Astrocyte (in vitro differentiated cells and primary cell): Measurements from ENCODE around the gene KATNB1. TPM values are rescaled to one million over a fixed set of nuclear protein-coding genes. Genes with fewer than 3 reads are reported as not detected.
"Not testable (repeated sequence)": the region's sequence is repeated elsewhere in the genome, so short reads cannot be mapped to it uniquely, and the experiment has no call there.

Source experiments
- DNase-seq: peaks from one replicate; pipeline ENCODE4 v3.0.0-alpha.2; 2010; ENCODE audit warnings: low read depth
- FAIRE-seq: peaks from 2 replicates; lab custom pipeline; 2011; peaks lifted over from hg19 to GRCh38; lab: Jason Lieb, UNC
- H2AFZ ChIP-seq: 2 replicates; pipeline ENCODE4 v1.6.0; 2012; ENCODE audit warnings: low read depth, low read length, inconsistent platforms
- H3K27ac ChIP-seq: 2 replicates; pipeline ENCODE4 v1.5.1; 2011; ENCODE audit warnings: low read depth, low read length, inconsistent platforms
- H3K27me3 ChIP-seq: 2 replicates; pipeline ENCODE4 v1.6.0; 2011; ENCODE audit warnings: low read length, inconsistent platforms; ENCODE audit not compliant: insufficient read depth
- H3K36me3 ChIP-seq: 2 replicates; pipeline ENCODE4 v1.5.1; 2011; ENCODE audit warnings: low read length, inconsistent platforms; ENCODE audit not compliant: insufficient read depth
- H3K4me1 ChIP-seq: 2 replicates; pipeline ENCODE4 v1.5.1; 2011; ENCODE audit warnings: low read length, inconsistent platforms; ENCODE audit not compliant: insufficient read depth
- H3K4me2 ChIP-seq: 2 replicates; pipeline ENCODE4 v1.6.0; 2012; ENCODE audit warnings: low read length, inconsistent platforms
- H3K4me3 ChIP-seq: 2 replicates; pipeline ENCODE4 v1.5.1; 2011; ENCODE audit warnings: low read depth, mild to moderate bottlenecking, low read length, inconsistent platforms; ENCODE audit not compliant: insufficient read depth
- H3K79me2 ChIP-seq: 2 replicates; pipeline ENCODE4 v1.6.0; 2012; ENCODE audit warnings: mild to moderate bottlenecking, low read length, inconsistent platforms; ENCODE audit not compliant: insufficient read depth
- H3K9ac ChIP-seq: 2 replicates; pipeline ENCODE4 v1.6.0; 2012; ENCODE audit warnings: mild to moderate bottlenecking, low read length, inconsistent platforms
- H3K9me3 ChIP-seq: 2 replicates; pipeline ENCODE4 v1.5.1; 2012; ENCODE audit warnings: low read depth, mild to moderate bottlenecking, low read length, inconsistent platforms; ENCODE audit not compliant: insufficient read depth
- H4K20me1 ChIP-seq: 2 replicates; pipeline ENCODE4 v1.6.0; 2012; ENCODE audit warnings: low read length, inconsistent platforms; ENCODE audit not compliant: insufficient read depth
- H3K27ac Mint-ChIP-seq: one replicate; pipeline ENCODE4 v1.8.0; 2021; ENCODE audit warnings: mild to moderate bottlenecking, mixed read lengths; ENCODE audit not compliant: unreplicated experiment
- H3K27me3 Mint-ChIP-seq: one replicate; pipeline ENCODE4 v1.8.0; 2021; ENCODE audit warnings: low read depth, mixed read lengths; ENCODE audit not compliant: unreplicated experiment
- H3K36me3 Mint-ChIP-seq: one replicate; pipeline ENCODE4 v1.8.0; 2021; ENCODE audit warnings: low read depth, mixed read lengths; ENCODE audit not compliant: unreplicated experiment
- H3K4me1 Mint-ChIP-seq: one replicate; pipeline ENCODE4 v1.8.0; 2021; ENCODE audit warnings: low read depth, mixed read lengths; ENCODE audit not compliant: unreplicated experiment
- H3K4me3 Mint-ChIP-seq: one replicate; pipeline ENCODE4 v1.8.0; 2021; ENCODE audit warnings: mild to moderate bottlenecking, moderate library complexity, mixed read lengths; ENCODE audit not compliant: unreplicated experiment
- H3K9me3 Mint-ChIP-seq: one replicate; pipeline ENCODE4 v1.8.0; 2021; ENCODE audit warnings: mild to moderate bottlenecking, mixed read lengths; ENCODE audit not compliant: unreplicated experiment
- CTCF ChIP-seq: IDR thresholded peaks from 2 replicates; pipeline ENCODE4 v1.5.1; 2011; ENCODE audit warnings: low read depth, mild to moderate bottlenecking, inconsistent platforms, low read length, moderate library complexity; ENCODE audit not compliant: insufficient read depth
- EZH2 ChIP-seq: IDR thresholded peaks from 2 replicates; pipeline ENCODE4 v1.6.1; 2012; ENCODE audit warnings: mild to moderate bottlenecking, low read length, inconsistent platforms; ENCODE audit not compliant: insufficient read depth
- total RNA-seq: library from RNA; stranded (reverse); gene quantifications from 2 replicates; pipeline ENCODE4 v1.2.1, GENCODE V29; 2021

KATNB1 gene
- total RNA-seq, 1 donor from 2014 or later = 28.6 TPM

- Histone ChIP-seq H3K27ac (no peak overlapping the region), H3K4me1 (no peaks in the 10 kb centered on the region), H4K20me1 (peaks cover 3% of the 10 kb centered on the region), H3K36me3 (no peaks in the 10 kb centered on the region), H3K4me2 (no peak overlapping the region), H3K9ac (no peak overlapping the region), H3K4me3 (no peak overlapping the region), H3K9me3 (no peaks in the 10 kb centered on the region), H3K79me2 (no peaks in the 10 kb centered on the region), H2AFZ (no peak overlapping the region), H3K27me3 (no peaks in the 10 kb centered on the region)
- no peaks in the 10 kb centered on the region for H3K9me3 Mint-ChIP-seq
- no peak overlapping the region for H3K4me3 Mint-ChIP-seq
- no peaks in the 10 kb centered on the region for H3K4me1 Mint-ChIP-seq
- TF ChIP-seq EZH2 = no peak
- FAIRE-seq (no peak), DNase-seq (no peak)
- no peaks in the 10 kb centered on the region for H3K27me3 Mint-ChIP-seq
- peaks cover 17% of the 10 kb centered on the region for H3K36me3 Mint-ChIP-seq
- no peak overlapping the region for H3K27ac Mint-ChIP-seq
Measured at GRCh38 chr16:57745768-57746167, 10.2 kb downstream of the KATNB1 start.

- H3K9me3 ChIP-seq, H3K27me3 Mint-ChIP-seq, H3K9ac ChIP-seq, H4K20me1 ChIP-seq, H2AFZ ChIP-seq, H3K4me3 Mint-ChIP-seq, H3K4me1 ChIP-seq, H3K4me1 Mint-ChIP-seq, H3K27ac ChIP-seq, H3K9me3 Mint-ChIP-seq, H3K4me2 ChIP-seq, H3K27me3 ChIP-seq, DNase-seq, H3K4me3 ChIP-seq, H3K36me3 ChIP-seq, H3K79me2 ChIP-seq, H3K27ac Mint-ChIP-seq, FAIRE-seq: not testable (repeated sequence)
- peaks cover 17% of the 10 kb centered on the region for H3K36me3 Mint-ChIP-seq
Measured at GRCh38 chr16:57746316-57746715, 10.7 kb downstream of the KATNB1 start.

DNA sequence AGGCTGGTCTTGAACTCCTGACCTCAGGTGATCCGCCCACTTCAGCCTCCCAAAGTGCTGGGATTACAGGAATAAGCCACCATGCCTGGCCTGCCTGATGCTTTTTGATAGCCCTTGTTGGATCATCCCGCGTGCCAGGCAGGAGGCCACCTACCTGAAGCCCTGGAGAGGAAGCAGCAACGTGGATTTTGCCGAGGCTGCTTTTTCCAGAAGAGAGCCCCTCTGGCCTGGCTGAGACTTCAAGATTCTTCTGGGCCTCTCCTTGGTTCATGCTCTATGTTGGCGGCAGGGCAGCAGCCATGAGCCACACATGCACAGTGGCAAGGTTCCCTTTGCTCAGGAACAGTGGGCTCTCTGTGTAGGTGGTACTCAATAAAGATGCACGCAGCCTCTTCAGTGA, 11.5 kb downstream of the KATNB1 start:
- no peak overlapping the region for H2AFZ ChIP-seq
- no peaks in the 10 kb centered on the region for H3K27me3 ChIP-seq
- H3K36me3 ChIP-seq = no peaks in the 10 kb centered on the region
- no peak for FAIRE-seq
- Mint-ChIP-seq H3K27me3 (no peaks in the 10 kb centered on the region), H3K36me3 (peaks cover 20% of the 10 kb centered on the region), H3K4me1 (no peaks in the 10 kb centered on the region), H3K4me3 (no peak overlapping the region), H3K9me3 (no peaks in the 10 kb centered on the region), H3K27ac (no peak overlapping the region)
- no peak overlapping the region for H3K4me2 ChIP-seq
- H4K20me1 ChIP-seq = peaks cover 3% of the 10 kb centered on the region
- no peak for DNase-seq
- H3K4me3 ChIP-seq = no peak overlapping the region
- TF ChIP-seq CTCF (no peak), EZH2 (no peak)
- no peaks in the 10 kb centered on the region for H3K9me3 ChIP-seq
- no peaks in the 10 kb centered on the region for H3K4me1 ChIP-seq
- no peaks in the 10 kb centered on the region for H3K79me2 ChIP-seq
- no peak overlapping the region for H3K27ac ChIP-seq
- no peak overlapping the region for H3K9ac ChIP-seq

GRCh38 chr16:57747496-57747895, 11.9 kb downstream of the KATNB1 start:
- no peak overlapping the region for H3K4me3 Mint-ChIP-seq
- Histone ChIP-seq H4K20me1 (peaks cover 3% of the 10 kb centered on the region), H2AFZ (no peak overlapping the region), H3K4me1 (no peaks in the 10 kb centered on the region), H3K27me3 (no peaks in the 10 kb centered on the region), H3K9ac (no peak overlapping the region), H3K27ac (no peak overlapping the region), H3K79me2 (no peaks in the 10 kb centered on the region), H3K4me2 (no peak overlapping the region), H3K36me3 (no peaks in the 10 kb centered on the region), H3K4me3 (no peak overlapping the region), H3K9me3 (no peaks in the 10 kb centered on the region)
- TF ChIP-seq CTCF (no peak), EZH2 (no peak)
- peaks cover 21% of the 10 kb centered on the region for H3K36me3 Mint-ChIP-seq
- no peak overlapping the region for H3K27ac Mint-ChIP-seq
- H3K27me3 Mint-ChIP-seq = no peaks in the 10 kb centered on the region
- no peaks in the 10 kb centered on the region for H3K4me1 Mint-ChIP-seq
- FAIRE-seq (no peak), DNase-seq (no peak)
- no peaks in the 10 kb centered on the region for H3K9me3 Mint-ChIP-seq
